HL-60 (cell line): Measurements from ENCODE around the gene LHFPL6.

Experiments used
- DNase-seq, 2 experiments: peaks; one replicate each; pipeline ENCODE4 v3.0.0-alpha.2; 2010 to 2020; ENCODE audit warnings: low read depth in 1 of 2, low spot score in 1 of 2
- H3K27ac ChIP-seq: fragments of 250-450 bp; sonication (Bioruptor Pico); replicated peaks from 2 replicates; pipeline ENCODE4 v1.5.1; 2020; ENCODE audit warnings: mild to moderate bottlenecking, moderate library complexity
- H3K27me3 ChIP-seq: fragments of 250-450 bp; sonication (Bioruptor Pico); 2 replicates; pipeline ENCODE4 v1.5.1; 2021; ENCODE audit warnings: mild to moderate bottlenecking, moderate library complexity; ENCODE audit not compliant: insufficient read depth, poor library complexity, severe bottlenecking
- H3K4me3 ChIP-seq: replicated peaks from 2 replicates; pipeline ENCODE4 v1.5.1; 2011; ENCODE audit warnings: mild to moderate bottlenecking, control low read depth, low read length; ENCODE audit not compliant: insufficient read depth
- CTCF ChIP-seq: IDR thresholded peaks from one replicate; pipeline ENCODE4 v1.5.1; 2011; ENCODE audit warnings: low read length, control low read depth, inconsistent platforms; ENCODE audit not compliant: insufficient read depth
- GABPA ChIP-seq: IDR thresholded peaks from 2 replicates; pipeline ENCODE4 v1.6.1; 2012; ENCODE audit warnings: low read depth
- POLR2AphosphoS5 ChIP-seq: IDR thresholded peaks from 2 replicates; pipeline ENCODE4 v1.6.1; 2012; ENCODE audit warnings: low read depth
- REST ChIP-seq: IDR thresholded peaks from 2 replicates; pipeline ENCODE4 v1.6.1; 2012; ENCODE audit warnings: low read depth; ENCODE audit not compliant: insufficient replicate concordance
- SPI1 ChIP-seq: IDR thresholded peaks from 2 replicates; pipeline ENCODE4 v1.6.1; 2012; ENCODE audit warnings: low read depth, mild to moderate bottlenecking, borderline replicate concordance

The LHFPL6 gene

GRCh38 chr13:39322836-39323585, 280.0 kb downstream of the LHFPL6 start:
- TF ChIP-seq CTCF (no peak), GABPA (no peak), POLR2AphosphoS5 (no peak), REST (no peak), SPI1 (no peak)
- DNase-seq = no peak
- Histone ChIP-seq H3K27me3 (no peaks in the 10 kb centered on the region), H3K4me3 (no peak overlapping the region), H3K27ac (no peak overlapping the region)

GRCh38 chr13:39321574-39321973, 281.4 kb downstream of the LHFPL6 start:
- H3K27me3 ChIP-seq = no peaks in the 10 kb centered on the region
- TF ChIP-seq SPI1 (no peak), REST (no peak), CTCF (no peak), GABPA (no peak), POLR2AphosphoS5 (no peak)
- no peak overlapping the region for H3K27ac ChIP-seq
- DNase-seq = no peak
- H3K4me3 ChIP-seq = no peak overlapping the region

- TF ChIP-seq CTCF = no peak
- TF ChIP-seq SPI1 = no peak
- no peak for TF ChIP-seq POLR2AphosphoS5
- no peak for TF ChIP-seq REST
- no peak for TF ChIP-seq GABPA
- DNase-seq = no peak
- H3K4me3 ChIP-seq = no peak overlapping the region
- no peaks in the 10 kb centered on the region for H3K27me3 ChIP-seq
- H3K27ac ChIP-seq = no peak overlapping the region
These were observed 284.8 kb downstream of the LHFPL6 start for GRCh38 chr13:39318161-39318560.
